ENCODE data around the gene JAM2.

The JAM2 gene

DNA sequence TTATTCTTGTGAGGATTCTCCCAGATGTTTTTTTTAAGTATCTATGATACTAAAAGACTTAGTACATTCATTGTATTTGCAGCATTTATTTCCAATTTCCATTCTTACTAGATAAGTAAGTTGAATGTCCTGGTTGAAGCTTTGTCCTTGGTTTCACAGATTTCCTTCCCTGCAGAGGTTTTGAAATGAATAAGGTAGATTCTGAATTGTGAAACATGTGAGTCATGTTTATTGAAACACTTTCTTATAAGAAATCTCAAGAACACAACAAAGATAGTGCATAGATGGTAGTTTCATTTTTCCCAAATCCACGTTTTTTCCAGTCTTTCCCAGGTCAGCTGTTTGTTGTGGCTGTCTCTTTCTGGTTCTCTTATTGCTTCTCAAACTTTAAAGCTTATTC is 120.5 kb downstream of the JAM2 start:
- TF ChIP-seq, protein P1, sequence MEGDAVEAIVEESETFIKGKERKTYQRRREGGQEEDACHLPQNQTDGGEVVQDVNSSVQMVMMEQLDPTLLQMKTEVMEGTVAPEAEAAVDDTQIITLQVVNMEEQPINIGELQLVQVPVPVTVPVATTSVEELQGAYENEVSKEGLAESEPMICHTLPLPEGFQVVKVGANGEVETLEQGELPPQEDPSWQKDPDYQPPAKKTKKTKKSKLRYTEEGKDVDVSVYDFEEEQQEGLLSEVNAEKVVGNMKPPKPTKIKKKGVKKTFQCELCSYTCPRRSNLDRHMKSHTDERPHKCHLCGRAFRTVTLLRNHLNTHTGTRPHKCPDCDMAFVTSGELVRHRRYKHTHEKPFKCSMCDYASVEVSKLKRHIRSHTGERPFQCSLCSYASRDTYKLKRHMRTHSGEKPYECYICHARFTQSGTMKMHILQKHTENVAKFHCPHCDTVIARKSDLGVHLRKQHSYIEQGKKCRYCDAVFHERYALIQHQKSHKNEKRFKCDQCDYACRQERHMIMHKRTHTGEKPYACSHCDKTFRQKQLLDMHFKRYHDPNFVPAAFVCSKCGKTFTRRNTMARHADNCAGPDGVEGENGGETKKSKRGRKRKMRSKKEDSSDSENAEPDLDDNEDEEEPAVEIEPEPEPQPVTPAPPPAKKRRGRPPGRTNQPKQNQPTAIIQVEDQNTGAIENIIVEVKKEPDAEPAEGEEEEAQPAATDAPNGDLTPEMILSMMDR (conservative IDR thresholded peaks at IDR 0.05): no peak

DNA sequence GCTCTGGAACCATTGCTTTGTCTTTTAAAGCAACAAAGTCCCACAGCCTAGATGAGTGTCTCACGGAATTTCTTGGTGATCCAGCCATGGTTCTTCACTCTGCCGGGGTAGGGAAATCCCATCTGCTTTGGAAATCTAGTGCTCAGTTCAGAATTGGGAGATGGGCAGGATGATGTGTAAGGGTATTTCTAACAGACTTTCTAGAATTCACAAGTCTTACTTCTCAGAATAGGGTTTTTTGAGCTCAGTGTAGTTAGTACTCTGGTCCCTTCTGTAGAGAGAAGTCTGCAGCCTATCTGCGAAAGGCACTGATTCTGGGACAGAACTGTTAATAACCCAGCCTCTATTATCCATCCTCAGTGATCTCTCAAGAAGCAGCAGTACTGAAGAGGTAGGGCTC is 121.0 kb downstream of the JAM2 start:
- TF ChIP-seq, protein P1 (conservative IDR thresholded peaks at IDR 0.05): no peak
- H3K27ac ChIP-seq: no peak overlapping the region

More for the DNA sequence above, 120.5 kb downstream of the JAM2 start:
- no peak overlapping the region for H3K27ac ChIP-seq

GRCh38 chr21:25760677-25761076 is 121.6 kb downstream of the JAM2 start:
- TF ChIP-seq, protein P1 (conservative IDR thresholded peaks at IDR 0.05): no peak
- H3K27ac ChIP-seq: no peak overlapping the region

DNA sequence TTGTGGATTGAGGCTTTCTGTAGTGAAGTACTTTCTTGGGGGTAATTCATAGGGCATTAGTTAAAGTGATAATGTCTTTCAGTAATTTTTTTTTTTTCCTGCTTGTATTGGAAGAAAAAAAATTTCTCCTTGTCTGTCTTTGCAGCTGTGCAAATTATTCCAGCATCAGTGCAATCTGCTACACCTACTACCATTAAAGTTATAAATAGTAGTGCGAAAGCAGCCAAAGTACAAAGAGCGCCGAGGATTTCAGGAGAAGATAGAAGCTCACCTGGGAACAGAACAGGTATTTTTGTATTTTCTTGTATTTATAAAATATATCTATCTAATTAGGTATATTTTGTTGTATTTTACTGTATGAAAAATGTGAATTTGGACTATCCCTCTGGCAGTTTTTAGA is 125.0 kb downstream of the JAM2 start:
- TF ChIP-seq, protein P1 (conservative IDR thresholded peaks at IDR 0.05): no peak
- no peak overlapping the region for H3K27ac ChIP-seq
